Right lobe of liver (tissue), 4 donors: ENCODE measurements around the gene PROSER2.
A peak's percentile ranks its signal among the peaks of the same experiment; 100 is the strongest.

Experiments
- CTCF ChIP-seq, 4 donors: fragments of 200-600 bp in 3 of 4; fragments of 450-650 bp in 1 of 4; IDR thresholded peaks; one replicate each; pipeline versions ENCODE4 v1.5.1 to v1.8.0; 2016 to 2022; ENCODE audit warnings: antibody characterized with exemption in 4 of 4, mild to moderate bottlenecking in 2 of 4
- POLR2A ChIP-seq: fragments of 450-650 bp; IDR thresholded peaks from one replicate; pipeline ENCODE4 v1.6.1; 2017; ENCODE audit warnings: antibody characterized with exemption, mild to moderate bottlenecking
- donor health status: DM: no; HTN: no; CAD: no.
- donor health status: DM: no; HTN: no; CAD: no.
- donor health status: DM: no; HTN: yes; CAD: no.

- TF ChIP-seq CTCF (IDR thresholded peaks at IDR 0.05) (no peak), POLR2A (peak; percentile 15)
Observed at GRCh38 chr10:11898033-11898371, 74.8 kb downstream of the PROSER2 start.
